Esophagus muscularis mucosa (tissue), 3 donors: ENCODE measurements around the gene ATXN7L3.

Experiments used
- CTCF ChIP-seq, 3 experiments: fragments of 200-600 bp in 2 of 3; fragments of 450-650 bp in 1 of 3; sonication (generic) in 2 of 3; IDR thresholded peaks; one replicate each; pipeline ENCODE4 v1.5.1; 2017 to 2019; ENCODE audit warnings: antibody characterized with exemption in 3 of 3, mild to moderate bottlenecking in 2 of 3, moderate library complexity in 1 of 3
- POLR2AphosphoS5 ChIP-seq, 2 donors: sonication (generic); formaldehyde crosslinking; IDR thresholded peaks; one replicate each; pipeline ENCODE4 v1.6.1; 2017; ENCODE audit warnings: antibody characterized with exemption in 2 of 2

- TF ChIP-seq POLR2AphosphoS5 (IDR thresholded peaks at IDR 0.05) (no peak), CTCF (IDR thresholded peaks at IDR 0.05) (no peak)
Observed at GRCh38 chr17:44187131-44187899, 12.4 kb downstream of the ATXN7L3 start.
